ENCODE measurements around the gene NOX1.

- no peak for TF ChIP-seq CTCF (IDR thresholded peaks at IDR 0.05)
- TF ChIP-seq POLR2A (IDR thresholded peaks at IDR 0.05) = no peak
Measured at GRCh38 chrX:100905620-100906019, 31.5 kb upstream of the NOX1 start.

All from adrenal gland (tissue), 5 donors.